ENCODE data around the gene ZBTB7A.

ZBTB7A gene

DNA sequence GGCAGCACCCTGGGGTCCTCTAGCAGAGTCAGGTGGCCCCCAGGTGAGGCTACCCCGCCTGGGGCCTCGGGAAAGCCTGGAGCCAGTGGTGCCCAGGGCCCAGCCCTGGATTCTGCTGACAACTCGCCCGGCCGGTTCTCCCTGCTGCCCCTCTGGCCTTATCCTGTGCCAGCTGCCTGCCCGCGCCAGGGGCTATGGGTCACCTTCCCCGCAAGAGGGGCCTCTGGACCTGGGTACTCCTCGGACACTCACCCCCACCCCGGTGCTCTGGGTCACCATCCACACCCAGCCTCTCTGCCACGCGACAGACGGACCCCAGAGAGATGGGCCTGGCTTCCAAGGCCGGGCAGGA lies 24.0 kb downstream of the ZBTB7A start:
- in situ Hi-C loops (cut with MboI; ENCODE audit: low pct_unique_long_range_greater_than_20kb, low sequenced_read_pairs), result no loop called here

DNA sequence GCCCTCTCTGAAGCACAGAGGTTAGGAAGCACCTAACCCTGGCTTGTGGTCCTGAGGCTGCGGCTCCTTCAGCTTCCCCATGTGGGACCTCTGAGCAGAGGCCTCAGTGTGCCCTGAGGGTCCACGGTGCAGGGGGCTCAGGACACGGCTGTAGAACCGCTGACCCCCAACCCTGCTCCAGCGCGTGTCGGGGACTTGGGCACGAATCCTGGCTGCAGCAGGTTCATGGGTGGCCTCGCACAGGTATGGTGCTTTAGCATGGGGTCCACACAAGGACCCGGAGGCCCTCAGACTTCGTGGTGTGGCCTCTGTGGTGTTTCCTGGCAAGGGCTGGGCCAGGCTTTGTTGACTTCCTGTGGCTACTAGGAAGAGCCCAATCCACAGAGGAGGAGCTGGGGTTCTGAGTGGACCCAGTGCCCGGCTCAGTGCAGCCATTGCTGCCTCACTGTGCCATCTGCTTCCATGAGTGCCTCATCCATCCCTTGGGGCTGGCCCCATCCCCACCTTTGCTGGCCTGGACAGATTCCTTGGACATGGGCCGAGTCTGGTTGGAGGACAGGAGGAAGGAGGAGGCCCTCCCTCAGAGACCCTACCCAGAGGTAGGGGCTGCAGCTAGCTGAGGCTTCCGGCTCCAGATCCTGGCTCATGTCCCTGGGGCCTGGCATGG lies 24.5 kb downstream of the ZBTB7A start:
- in situ Hi-C loops (cut with MboI; ENCODE audit: low pct_unique_long_range_greater_than_20kb, low sequenced_read_pairs), result no loop called here
- DNase-seq, result no peak

More for the DNA sequence above, 24.0 kb downstream of the ZBTB7A start:
- DNase-seq, result no peak

DNA sequence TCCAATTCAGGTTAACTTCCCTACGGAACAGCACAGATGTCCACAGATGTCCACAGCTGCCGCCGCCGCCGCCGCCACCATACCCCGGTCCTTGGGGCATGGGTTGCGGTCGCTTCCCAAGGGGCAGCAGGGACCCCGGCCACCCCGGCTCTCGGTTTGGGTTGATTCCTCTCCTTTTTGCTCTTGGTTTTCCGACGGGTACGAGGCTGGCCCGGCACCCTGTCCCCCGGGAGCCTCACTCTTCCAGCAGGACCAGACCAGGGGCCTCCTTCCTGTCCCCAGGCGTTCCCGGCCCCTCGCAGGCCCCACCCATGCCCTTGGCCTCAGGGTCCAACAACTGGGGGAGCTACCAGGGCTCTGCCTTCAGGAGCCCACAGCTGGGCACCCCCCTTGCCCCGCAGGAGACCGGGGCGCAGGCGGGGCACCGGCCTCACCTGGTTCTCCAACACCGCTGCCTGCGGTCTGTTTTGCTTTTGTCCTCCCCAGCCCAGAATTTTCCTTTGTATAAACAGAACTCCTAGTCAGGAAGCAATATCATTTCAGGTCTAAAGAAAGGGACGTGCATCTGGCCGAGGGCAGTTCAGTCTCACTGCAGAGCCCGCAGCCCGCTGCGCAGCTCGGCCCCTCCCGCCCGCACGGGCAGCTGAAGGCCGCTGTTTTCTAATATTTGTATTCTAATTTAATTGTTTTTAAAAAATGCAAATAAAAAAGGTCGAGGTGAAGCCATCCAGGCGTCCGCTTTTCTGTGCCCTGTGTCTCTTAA lies 27.9 kb downstream of the ZBTB7A start:
- no peak for DNase-seq
- in situ Hi-C loops (cut with MboI; ENCODE audit: low pct_unique_long_range_greater_than_20kb, low sequenced_read_pairs), result no loop called here

DNA sequence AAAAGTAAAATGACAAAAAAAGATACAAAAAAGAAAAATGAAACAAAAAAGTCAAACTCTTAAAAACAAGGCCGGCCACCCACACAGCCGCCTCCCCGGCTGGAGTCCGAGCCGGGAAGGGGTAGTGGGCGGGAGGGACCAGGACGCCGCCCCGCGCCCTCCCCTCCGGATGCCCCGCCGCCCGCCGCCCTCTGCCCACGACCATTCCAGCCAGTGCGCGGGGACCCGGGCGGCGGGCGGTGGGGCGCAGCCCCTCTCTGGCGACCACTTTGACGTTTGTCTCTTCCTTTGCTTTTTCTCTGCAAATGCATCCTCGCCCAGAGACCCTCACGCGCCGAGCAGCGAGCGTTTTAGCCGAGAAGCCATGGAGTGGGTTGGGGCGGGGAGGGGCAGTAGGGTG lies 28.6 kb downstream of the ZBTB7A start:
- in situ Hi-C loops (cut with MboI; ENCODE audit: low pct_unique_long_range_greater_than_20kb, low sequenced_read_pairs), result no loop called here
- no peak for DNase-seq

DNA sequence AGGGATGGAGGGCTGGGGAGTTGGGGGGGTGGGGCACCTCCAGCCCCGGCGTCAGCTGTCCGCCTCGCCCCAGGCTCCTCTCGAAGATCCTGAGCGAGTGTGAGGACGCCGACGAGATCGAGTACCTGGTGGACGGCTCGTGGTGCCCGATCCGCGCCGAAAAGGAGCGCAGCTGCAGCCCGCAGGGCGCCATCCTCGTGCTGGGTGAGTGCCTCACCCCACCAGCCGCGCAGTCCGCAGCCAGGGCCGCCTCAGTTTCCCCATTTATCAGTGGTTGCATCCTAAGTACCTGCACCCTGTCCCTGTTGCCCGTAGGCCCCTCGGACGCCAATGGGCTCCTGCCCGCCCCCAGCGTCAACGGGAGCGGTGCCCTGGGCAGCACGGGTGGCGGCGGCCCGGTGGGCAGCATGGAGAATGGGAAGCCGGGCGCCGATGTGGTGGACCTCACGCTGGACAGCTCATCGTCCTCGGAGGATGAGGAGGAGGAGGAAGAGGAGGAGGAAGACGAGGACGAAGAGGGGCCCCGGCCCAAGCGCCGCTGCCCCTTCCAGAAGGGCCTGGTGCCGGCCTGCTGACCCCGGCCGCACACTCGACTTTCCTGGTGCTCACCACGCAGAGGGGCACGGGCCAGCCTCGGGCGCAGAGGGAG lies 29.3 kb downstream of the ZBTB7A start:
- in situ Hi-C loops (cut with MboI; ENCODE audit: low pct_unique_long_range_greater_than_20kb, low sequenced_read_pairs), result no loop called here
- DNase-seq, result no peak

DNA sequence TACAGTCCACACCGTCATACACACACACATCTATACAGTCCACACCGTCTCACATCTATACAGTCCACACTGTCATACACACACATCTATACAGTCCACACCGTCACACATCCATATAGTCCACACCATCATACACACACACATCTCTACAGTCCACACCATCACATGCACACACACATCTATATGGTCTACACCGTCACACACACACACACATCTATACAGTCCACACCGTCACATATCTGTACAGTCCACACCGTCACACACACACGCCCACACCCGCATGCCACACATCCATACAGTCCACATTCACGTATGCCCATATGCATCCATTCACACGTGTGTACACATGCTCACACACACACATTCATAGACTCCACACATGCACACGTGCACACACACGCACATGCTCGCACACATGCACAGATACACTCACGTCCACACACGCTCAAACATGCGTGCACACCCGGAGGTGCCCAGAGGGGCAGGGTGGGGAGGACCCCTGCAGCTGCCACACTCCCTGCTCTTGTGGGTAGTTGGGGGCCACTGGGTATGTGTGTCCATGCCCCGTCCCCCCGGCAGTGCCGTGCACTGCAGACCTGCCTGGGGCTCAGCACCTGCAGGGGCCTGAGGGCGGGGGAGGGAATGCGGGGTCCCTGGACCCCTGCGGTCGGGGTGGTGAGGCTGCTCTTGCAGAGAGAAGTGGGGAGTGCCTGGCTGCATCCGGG lies 30.0 kb downstream of the ZBTB7A start:
- in situ Hi-C loops (cut with MboI; ENCODE audit: low pct_unique_long_range_greater_than_20kb, low sequenced_read_pairs), result no loop called here
- DNase-seq, result no peak

DNA sequence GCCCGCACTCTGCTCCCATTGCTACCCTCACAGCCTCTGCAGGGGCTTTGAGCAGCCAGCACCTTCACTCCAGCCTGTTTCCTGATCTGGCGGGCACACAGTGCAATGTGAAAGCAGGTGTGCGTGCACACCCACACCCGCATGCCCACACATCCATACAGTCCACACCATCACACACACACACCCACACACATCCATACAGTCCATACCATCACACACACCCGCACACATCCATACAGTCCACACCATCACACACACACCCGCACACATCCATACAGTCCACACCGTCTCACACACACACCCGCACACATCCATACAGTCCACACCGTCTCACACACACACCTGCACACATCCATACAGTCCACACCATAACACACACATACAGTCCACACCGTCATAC lies 31.1 kb downstream of the ZBTB7A start:
- in situ Hi-C loops (cut with MboI; ENCODE audit: low pct_unique_long_range_greater_than_20kb, low sequenced_read_pairs), result no loop called here
- no peak for DNase-seq

DNA sequence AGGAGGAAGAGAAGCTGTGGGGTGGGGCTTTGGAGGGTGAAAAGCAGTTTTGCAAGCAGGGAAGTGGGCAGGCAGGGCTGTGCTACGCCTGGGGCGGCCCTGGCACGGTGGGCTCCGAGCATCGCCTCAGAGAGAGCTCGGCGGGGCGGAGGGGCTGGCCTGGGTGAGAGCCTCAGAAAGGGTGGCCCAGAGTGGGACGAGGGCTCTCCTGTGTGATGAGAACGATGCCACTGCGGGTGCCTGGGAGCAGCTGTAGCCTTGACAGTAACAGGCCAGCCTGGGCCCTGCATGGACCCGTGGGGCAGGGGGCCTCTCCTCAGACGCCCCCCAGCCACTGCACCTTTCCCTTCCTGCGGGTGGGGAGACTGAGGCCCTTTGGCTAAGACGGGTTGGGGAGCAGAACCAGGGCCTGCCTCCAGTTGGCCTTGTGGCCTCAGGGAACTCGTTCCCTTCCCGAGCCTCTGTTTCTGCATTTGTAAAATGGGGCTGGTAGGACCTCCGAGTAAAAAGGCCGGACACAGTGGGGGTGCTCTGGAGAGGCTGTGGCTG lies 31.6 kb downstream of the ZBTB7A start:
- in situ Hi-C loops (cut with MboI; ENCODE audit: low pct_unique_long_range_greater_than_20kb, low sequenced_read_pairs), result no loop called here
- DNase-seq, result no peak

DNA sequence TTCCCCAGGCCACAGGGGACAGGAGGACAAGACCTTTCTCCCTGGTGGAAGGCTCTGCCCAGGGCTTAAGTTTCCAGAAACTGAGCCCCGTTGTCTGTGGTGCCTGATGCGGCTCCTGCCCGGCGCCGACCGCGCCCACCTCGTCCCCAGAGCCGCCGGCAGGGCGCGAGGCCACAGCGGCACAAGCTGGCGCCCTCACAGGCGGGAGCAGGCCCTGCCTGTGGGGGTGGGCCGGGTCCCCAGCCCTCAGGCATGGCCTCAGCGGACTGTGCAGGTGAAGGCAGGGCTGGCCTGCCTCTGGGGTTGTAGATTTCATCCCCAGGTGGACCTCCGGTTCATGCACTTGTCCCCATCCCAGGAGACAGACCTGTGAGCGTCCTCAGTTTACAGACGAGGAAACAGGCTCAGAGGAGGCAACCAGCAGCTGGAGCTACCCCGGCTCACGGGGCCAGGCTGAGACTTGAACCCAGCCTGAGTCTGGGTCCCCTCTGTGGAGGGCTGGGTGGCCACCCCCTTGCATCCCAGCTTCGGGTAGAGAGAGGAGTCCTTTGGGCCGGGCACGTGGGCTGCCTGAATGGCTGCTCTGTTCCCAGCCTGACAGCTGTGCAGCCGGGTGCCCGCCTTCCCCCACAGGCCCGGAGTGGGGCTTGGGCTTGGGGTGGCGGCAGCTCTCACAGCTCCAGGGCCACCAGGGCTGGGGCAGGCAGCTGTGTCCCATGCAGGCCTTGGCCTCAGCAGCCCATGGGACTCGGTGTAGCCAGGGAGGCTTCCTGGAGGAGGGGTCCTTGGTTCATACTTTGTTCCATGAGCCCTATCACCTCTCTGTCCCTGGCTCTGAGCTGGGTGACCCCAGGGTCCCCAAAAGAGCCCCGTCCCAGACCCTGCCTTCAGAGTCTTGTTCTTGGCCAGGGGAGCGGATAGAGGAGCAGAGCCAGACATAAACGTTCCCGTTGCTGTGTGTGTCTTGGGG lies 32.4 kb downstream of the ZBTB7A start:
- in situ Hi-C loops (cut with MboI; ENCODE audit: low pct_unique_long_range_greater_than_20kb, low sequenced_read_pairs), result no loop called here
- no peak for DNase-seq

DNA sequence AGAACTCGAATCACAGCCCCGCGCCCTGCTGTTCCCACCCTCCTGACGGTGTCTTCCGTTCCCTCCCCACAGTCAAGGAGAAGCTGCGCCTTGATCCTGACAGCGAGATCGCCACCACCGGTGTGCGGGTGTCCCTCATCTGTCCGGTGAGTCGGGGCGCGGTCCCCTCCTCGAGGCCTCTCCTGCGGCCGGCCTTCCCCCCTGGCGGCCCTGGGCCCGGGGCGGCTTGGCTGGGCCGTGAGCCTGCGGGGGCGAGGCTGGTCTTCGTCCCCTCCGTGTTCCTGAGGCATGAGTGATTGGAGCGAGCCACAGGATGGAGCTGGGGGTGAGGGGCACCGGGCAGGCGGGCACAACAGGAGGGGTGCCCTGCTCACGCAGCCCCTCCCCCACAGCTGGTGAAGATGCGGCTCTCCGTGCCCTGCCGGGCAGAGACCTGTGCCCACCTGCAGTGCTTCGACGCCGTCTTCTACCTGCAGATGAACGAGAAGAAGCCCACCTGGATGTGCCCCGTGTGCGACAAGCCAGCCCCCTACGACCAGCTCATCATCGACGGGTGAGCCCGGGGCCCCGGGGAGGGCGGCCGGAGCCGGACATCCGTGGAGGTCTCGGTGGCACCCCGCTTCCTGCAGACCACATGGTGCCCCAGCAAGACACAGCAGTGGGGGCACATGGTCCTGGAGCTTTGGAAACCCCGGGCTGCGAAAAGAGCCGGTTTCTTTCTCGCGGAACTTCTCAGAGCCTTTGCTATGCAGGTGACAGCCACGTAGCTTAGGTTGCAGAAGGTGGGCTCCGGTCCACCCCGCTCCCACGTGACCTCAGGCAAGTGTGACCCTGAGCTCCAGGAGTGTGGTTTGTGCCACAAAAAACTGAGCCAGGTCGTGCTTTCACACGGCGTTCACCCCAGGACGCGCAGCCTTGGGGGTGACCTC lies 33.4 kb downstream of the ZBTB7A start:
- in situ Hi-C loops (cut with MboI; ENCODE audit: low pct_unique_long_range_greater_than_20kb, low sequenced_read_pairs), result no loop called here
- no peak for DNase-seq

DNA sequence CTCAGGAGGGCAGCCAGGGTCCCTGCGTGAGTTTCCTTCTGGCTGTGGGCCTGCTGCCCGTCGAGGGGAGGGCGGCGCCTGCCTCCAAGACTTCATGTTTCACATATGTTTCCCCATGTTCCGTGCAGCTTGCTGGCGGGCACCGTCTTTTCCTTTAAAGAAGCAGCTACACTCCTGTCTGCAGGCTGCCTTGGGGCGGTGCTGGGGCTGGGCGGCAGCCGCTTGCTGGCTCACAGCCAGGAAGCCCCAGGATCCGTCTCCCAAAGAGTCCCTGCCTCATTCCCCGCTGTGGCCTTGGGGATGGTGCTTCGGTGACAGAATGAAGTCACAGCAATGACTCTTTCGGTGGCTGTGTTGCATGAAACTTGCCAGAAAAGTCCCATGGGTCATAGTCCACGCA lies 34.3 kb downstream of the ZBTB7A start:
- in situ Hi-C loops (cut with MboI; ENCODE audit: low pct_unique_long_range_greater_than_20kb, low sequenced_read_pairs), result no loop called here

DNA sequence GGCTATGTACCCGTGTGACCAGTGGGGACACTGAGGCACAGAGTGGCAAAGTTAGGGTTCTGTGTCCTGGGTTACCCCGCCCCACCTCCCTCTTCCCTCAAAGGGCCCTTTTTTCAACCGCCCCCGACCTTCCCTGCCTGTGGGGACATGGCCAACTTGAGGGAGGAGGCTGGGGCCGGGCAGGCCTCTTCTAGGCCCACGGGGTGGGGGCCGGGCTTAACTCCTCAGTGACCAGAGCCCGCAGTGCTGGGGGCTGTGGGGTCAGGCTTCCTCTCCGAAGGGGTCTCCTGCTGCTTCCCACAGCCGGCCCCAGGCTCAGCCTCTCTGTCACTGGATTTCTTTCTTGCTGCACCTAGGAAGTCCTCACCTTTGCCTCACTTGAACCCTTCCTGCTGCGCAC lies 35.3 kb downstream of the ZBTB7A start:
- no peak for DNase-seq
- in situ Hi-C loops (cut with MboI; ENCODE audit: low pct_unique_long_range_greater_than_20kb, low sequenced_read_pairs), result no loop called here

More for the DNA sequence above, 34.3 kb downstream of the ZBTB7A start:
- DNase-seq, result no peak

DNA sequence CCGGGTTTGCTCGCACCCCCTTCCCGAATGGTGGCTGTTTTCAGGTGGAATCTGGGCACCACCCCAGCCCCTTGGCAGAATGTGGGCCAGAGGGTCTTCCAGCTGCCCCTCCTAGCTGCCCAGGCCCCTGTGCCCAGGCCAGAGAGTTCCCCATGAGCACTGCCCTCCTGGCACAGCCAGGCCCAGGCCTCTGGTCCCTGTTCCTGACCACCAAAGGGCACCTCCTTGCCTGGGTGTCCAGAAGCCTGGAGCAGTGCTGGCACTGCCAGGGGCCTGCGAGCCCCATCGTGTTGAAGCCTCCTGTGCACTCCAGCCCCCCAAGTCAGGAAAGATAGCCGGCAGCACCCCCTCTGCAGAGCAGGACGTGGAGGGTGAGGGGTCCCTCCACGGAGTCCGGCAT lies 35.7 kb downstream of the ZBTB7A start:
- in situ Hi-C loops (cut with MboI; ENCODE audit: low pct_unique_long_range_greater_than_20kb, low sequenced_read_pairs), result no loop called here
- DNase-seq, result no peak

DNA sequence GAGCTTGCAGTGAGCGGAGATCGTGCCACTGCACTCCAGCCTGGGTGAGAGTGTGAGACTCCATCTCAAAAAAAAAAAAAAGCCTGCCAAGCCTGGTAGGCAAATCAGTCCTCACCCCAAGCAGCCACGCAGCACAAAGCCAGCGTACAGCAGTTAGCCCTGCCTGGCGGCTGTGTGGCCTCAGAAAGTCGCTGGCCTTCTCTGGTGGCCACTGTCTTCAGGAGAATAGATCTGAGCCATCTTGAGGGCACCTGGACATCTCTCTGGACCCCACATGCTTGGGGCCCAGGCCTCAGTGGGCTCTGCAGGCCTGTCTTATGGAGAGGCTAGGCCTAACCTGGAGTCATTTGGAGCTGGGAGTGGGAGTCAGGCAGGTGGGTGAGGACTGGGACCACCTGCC lies 36.1 kb downstream of the ZBTB7A start:
- in situ Hi-C loops (cut with MboI; ENCODE audit: low pct_unique_long_range_greater_than_20kb, low sequenced_read_pairs), result no loop called here

DNA sequence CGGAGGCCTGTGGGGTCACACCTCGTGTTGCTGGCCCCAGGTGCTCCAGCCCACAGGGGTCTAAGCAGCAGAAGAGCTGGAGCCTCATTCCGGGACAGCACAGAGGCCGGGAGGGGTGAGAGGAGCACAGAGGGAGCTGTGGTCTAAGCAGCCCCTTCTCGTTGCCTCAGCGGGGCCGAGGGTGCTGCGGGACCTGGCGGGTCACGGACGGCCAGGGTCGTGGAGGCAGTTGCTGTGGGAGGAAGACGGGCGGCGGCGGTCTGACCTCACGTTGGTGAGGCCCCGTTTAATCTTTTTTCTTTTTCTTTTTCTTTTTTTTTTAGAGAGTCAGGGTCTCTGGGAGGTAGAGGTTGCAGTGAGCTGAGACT lies 37.5 kb downstream of the ZBTB7A start:
- in situ Hi-C loops (cut with MboI; ENCODE audit: low pct_unique_long_range_greater_than_20kb, low sequenced_read_pairs), result no loop called here
- DNase-seq, result no peak

More for the DNA sequence above, 36.1 kb downstream of the ZBTB7A start:
- DNase-seq, result no peak

DNA sequence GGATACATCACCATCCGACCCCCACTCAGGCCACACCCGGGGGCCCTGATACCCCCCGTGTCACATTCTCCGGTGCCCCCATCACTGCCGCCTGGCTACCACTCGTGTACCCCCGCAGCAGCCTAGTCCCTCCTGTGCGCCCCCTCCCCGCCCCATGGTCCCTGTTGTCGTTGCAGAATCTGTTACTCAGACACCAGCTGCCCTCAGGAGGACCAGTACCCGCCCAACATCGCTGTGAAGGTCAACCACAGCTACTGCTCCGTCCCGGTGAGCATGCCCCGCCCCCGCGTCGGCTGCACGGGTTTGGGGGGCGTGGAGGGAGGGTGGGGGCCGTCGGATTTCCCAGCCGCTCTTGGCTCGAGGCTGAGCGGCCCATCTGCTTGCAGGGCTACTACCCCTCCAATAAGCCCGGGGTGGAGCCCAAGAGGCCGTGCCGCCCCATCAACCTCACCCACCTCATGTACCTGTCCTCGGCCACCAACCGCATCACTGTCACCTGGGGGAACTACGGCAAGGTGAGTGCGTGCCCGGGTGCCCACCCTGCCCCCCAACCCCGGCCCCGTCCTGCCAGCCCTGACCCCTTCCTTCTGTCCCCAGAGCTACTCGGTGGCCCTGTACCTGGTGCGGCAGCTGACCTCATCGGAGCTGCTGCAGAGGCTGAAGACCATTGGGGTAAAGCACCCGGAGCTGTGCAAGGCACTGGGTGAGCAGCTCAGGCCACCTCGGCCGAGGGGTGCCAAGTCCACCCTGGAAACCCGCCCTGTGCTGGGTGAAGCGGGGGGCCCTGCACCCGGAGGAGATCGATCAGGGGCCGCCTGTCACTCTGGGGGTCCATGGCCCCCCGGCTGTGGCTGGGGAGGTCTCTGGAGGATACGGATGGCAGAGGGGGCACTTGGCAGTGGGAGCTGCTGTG lies 38.1 kb downstream of the ZBTB7A start:
- in situ Hi-C loops (cut with MboI; ENCODE audit: low pct_unique_long_range_greater_than_20kb, low sequenced_read_pairs), result no loop called here
- no peak for DNase-seq

DNA sequence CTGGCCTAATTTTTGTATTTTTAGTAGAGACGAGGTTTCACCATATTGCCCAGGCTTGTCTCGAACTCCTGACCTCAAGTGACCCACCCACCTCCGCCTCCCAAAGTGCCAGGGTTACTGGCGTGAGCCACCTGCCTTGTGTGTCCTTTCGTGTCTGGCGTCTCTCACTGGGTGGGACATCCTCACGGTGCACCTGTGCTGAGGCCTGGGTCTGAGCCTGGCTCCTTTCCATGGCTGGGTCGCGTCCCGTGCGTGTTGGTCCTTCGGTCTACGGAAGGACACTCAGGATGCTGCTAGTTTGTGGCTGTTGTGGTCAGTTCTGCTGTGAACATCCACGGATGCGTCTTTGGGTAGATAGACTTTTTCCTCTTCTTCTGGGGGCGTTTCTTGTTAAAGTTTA lies 39.6 kb downstream of the ZBTB7A start:
- in situ Hi-C loops (cut with MboI; ENCODE audit: low pct_unique_long_range_greater_than_20kb, low sequenced_read_pairs), result no loop called here
- DNase-seq, result no peak
